AG09309 (cell line): ENCODE results near the gene NHSL1.

Experiments
- DNase-seq: peaks from one replicate; pipeline ENCODE4 v3.0.0-alpha.2; 2010; ENCODE audit warnings: low read depth
- H3K4me3 ChIP-seq: 2 replicates; pipeline ENCODE4 v1.5.1; 2011; ENCODE audit warnings: mild to moderate bottlenecking, low read depth, low read length, moderate library complexity; ENCODE audit not compliant: control insufficient read depth
- CTCF ChIP-seq: IDR thresholded peaks from 2 replicates; pipeline ENCODE4 v1.5.1; 2011; ENCODE audit warnings: mild to moderate bottlenecking, low read depth, low read length, inconsistent platforms; ENCODE audit not compliant: insufficient read depth, control insufficient read depth; ENCODE audit errors: missing control alignments

Gene NHSL1

GRCh38 chr6:138500045-138500665 is 861 bp upstream of the NHSL1 start:
- no peak overlapping the region for H3K4me3 ChIP-seq
- DNase-seq = no peak
- TF ChIP-seq CTCF = no peak

- DNase-seq = no peak
- no peak overlapping the region; the same call in 1 of the 2 replicates for H3K4me3 ChIP-seq
- no peak for TF ChIP-seq CTCF
These were observed 528 bp downstream of the NHSL1 start for GRCh38 chr6:138498629-138499302.

GRCh38 chr6:138497286-138497685 is 2.0 kb downstream of the NHSL1 start:
- no peak overlapping the region for H3K4me3 ChIP-seq
- DNase-seq = no peak
- TF ChIP-seq CTCF = no peak

GRCh38 chr6:138494312-138494711 is 5.0 kb downstream of the NHSL1 start:
- TF ChIP-seq CTCF = no peak
- DNase-seq = no peak
- no peak overlapping the region for H3K4me3 ChIP-seq

GRCh38 chr6:138493413-138493812 is 5.9 kb downstream of the NHSL1 start:
- H3K4me3 ChIP-seq = no peak overlapping the region
- TF ChIP-seq CTCF = no peak
- DNase-seq = peak; percentile 52

- H3K4me3 ChIP-seq = no peak overlapping the region
- no peak for TF ChIP-seq CTCF
These were observed 6.4 kb downstream of the NHSL1 start for GRCh38 chr6:138492871-138493270.

More at GRCh38 chr6:138492871-138493270, 6.4 kb downstream of the NHSL1 start:
- no peak for DNase-seq
